AG10803 (cell line): Measurements from ENCODE around the gene TMEM117.

Experiments
- DNase-seq: peaks from one replicate; pipeline ENCODE4 v3.0.0; 2010; ENCODE audit warnings: low read depth
- H3K4me3 ChIP-seq: 2 replicates; pipeline ENCODE4 v1.5.1; 2011; ENCODE audit warnings: mild to moderate bottlenecking, low read length, control low read depth
- TF ChIP-seq, protein P1 (sequence below): conservative IDR thresholded peaks from 2 replicates; pipeline ENCODE4 v1.5.1; 2011; ENCODE audit warnings: mild to moderate bottlenecking, low read length, control low read depth, inconsistent platforms

Gene TMEM117

GRCh38 chr12:43891856-43892574, 56.1 kb downstream of the TMEM117 start:
- TF ChIP-seq, protein P1, sequence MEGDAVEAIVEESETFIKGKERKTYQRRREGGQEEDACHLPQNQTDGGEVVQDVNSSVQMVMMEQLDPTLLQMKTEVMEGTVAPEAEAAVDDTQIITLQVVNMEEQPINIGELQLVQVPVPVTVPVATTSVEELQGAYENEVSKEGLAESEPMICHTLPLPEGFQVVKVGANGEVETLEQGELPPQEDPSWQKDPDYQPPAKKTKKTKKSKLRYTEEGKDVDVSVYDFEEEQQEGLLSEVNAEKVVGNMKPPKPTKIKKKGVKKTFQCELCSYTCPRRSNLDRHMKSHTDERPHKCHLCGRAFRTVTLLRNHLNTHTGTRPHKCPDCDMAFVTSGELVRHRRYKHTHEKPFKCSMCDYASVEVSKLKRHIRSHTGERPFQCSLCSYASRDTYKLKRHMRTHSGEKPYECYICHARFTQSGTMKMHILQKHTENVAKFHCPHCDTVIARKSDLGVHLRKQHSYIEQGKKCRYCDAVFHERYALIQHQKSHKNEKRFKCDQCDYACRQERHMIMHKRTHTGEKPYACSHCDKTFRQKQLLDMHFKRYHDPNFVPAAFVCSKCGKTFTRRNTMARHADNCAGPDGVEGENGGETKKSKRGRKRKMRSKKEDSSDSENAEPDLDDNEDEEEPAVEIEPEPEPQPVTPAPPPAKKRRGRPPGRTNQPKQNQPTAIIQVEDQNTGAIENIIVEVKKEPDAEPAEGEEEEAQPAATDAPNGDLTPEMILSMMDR = no peak
- H3K4me3 ChIP-seq = no peak overlapping the region
- no peak for DNase-seq

DNA sequence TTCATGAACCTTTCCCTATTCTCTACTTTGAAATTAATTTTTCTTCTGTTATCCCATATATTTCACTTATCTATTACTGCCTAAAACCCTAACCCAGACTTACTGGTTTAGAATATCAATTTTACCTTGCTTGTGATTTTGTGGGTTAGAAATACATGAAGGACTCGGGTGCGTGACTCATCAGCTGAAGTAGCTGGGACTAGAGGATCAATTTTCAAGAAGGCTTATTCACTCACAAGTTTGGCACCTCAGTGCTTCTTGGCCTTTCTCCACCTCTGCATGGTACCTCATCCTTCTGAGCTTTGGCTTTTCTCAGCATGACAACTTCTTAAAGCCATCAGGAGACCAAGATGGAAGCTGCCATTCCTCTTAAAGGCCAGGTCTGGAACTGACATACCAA, 57.8 kb downstream of the TMEM117 start:
- DNase-seq = peak; percentile 15

GRCh38 chr12:43895580-43896206, 59.8 kb downstream of the TMEM117 start:
- no peak overlapping the region for H3K4me3 ChIP-seq
- no peak for DNase-seq
- TF ChIP-seq, protein P1 = no peak

More for the DNA sequence above, 57.8 kb downstream of the TMEM117 start:
- H3K4me3 ChIP-seq = no peak overlapping the region
- TF ChIP-seq, protein P1 = no peak

- no peak overlapping the region for H3K4me3 ChIP-seq
- no peak for DNase-seq
- TF ChIP-seq, protein P1 = no peak
Measured at GRCh38 chr12:43896496-43896895, 60.6 kb downstream of the TMEM117 start.

GRCh38 chr12:43898474-43898873, 62.6 kb downstream of the TMEM117 start:
- TF ChIP-seq, protein P1 = no peak
- H3K4me3 ChIP-seq = no peak overlapping the region
- no peak for DNase-seq

GRCh38 chr12:43899574-43899973, 63.7 kb downstream of the TMEM117 start:
- no peak overlapping the region for H3K4me3 ChIP-seq
- no peak for DNase-seq
- TF ChIP-seq, protein P1 = no peak

GRCh38 chr12:43903686-43904085, 67.8 kb downstream of the TMEM117 start:
- no peak overlapping the region for H3K4me3 ChIP-seq
- DNase-seq = no peak
- TF ChIP-seq, protein P1 = no peak
